ENCODE measurements around the gene MEX3C. TPM values are rescaled to one million over a fixed set of nuclear protein-coding genes. Genes with fewer than 3 reads are reported as not detected.

The MEX3C gene
- total RNA-seq, 4 donors from 2014 or later, result 30.6 to 44.7 (median 33.2) TPM

- TF ChIP-seq POLR2A (IDR thresholded peaks at IDR 0.05) (no peak), CTCF (IDR thresholded peaks at IDR 0.05) (no peak)
- intact Hi-C loops (cut with DNase I), result no loop called here
- no peak for DNase-seq
- Histone ChIP-seq H3K27me3 (no peaks in the 10 kb centered on the region), H3K27ac (no peak overlapping the region), H3K4me1 (no peaks in the 10 kb centered on the region), H3K36me3 (no peaks in the 10 kb centered on the region), H3K9me3 (no peaks in the 10 kb centered on the region), H3K4me3 (replicated peaks in 1 of 3) (no peak overlapping the region)
- 98% methylated on average over 2 of the region's 2 CpGs for WGBS, 2 donors
Observed at GRCh38 chr18:51125976-51126375, 71.5 kb downstream of the MEX3C start.

Other genes starting within 250 kb of the MEX3C start
- gene ELAC1, start 229.6 kb downstream of the MEX3C start, total RNA-seq, result 10 to 100 TPM in 3 of 4 donors, 1 to 10 TPM in 1; 9.3 to 23.5 (median 16.3) TPM
- 100 to 1,000 TPM; 163 to 305 (median 250) TPM for gene SMAD4, start 167.5 kb downstream of the MEX3C start, total RNA-seq

Measured in thyroid gland (tissue), 4 donors.